H1 (cell line): ENCODE results near the gene KRT37. TPM values are rescaled to one million over a fixed set of nuclear protein-coding genes. Genes with fewer than 3 reads are reported as not detected.

Experiments used
- CTCF ChIA-PET: fragments of 300-600 bp; sonication (Branson Sonifier 250); formaldehyde crosslinking; loops from one replicate; lab custom pipeline; 2021; ENCODE audit not compliant: partially characterized antibody; lab: Charles Lee
- POLR2A ChIA-PET: fragments of 300-600 bp; sonication (Branson Sonifier 250); formaldehyde crosslinking; loops from one replicate; lab custom pipeline; 2021; ENCODE audit warnings: inconsistent platforms; ENCODE audit not compliant: partially characterized antibody; lab: Charles Lee
- DNase-seq, 2 experiments: peaks; one replicate each; pipeline versions ENCODE4 v3.0.0 to v3.0.0-alpha.2; 2010 to 2022; ENCODE audit warnings: low spot score in 2 of 2, low read depth in 1 of 2, mixed read lengths in 1 of 2
- FAIRE-seq: peaks from 2 replicates; lab custom pipeline; 2011; peaks lifted over from hg19 to GRCh38; lab: Jason Lieb, UNC
- H2AFZ ChIP-seq: 2 replicates; pipeline ENCODE4 v1.8.1; 2012; ENCODE audit warnings: low read length, inconsistent platforms
- H2AK5ac ChIP-seq: 2 replicates; pipeline ENCODE4 v1.6.1; 2013; ENCODE audit warnings: low read depth, low read length
- H2BK120ac ChIP-seq: replicated peaks from 2 replicates; pipeline ENCODE3; 2013; ENCODE audit warnings: low read depth, low read length, inconsistent platforms
- H2BK12ac ChIP-seq: 2 replicates; pipeline ENCODE4 v1.6.1; 2013; ENCODE audit warnings: low read depth, low read length
- H2BK15ac ChIP-seq: 2 replicates; pipeline ENCODE4 v1.6.1; 2013; ENCODE audit warnings: low read length
- H2BK20ac ChIP-seq: 2 replicates; pipeline ENCODE4 v1.6.1; 2013; ENCODE audit warnings: low read length
- H2BK5ac ChIP-seq: 2 replicates; pipeline ENCODE4 v1.6.1; 2013; ENCODE audit warnings: low read depth, low read length
- H3K14ac ChIP-seq: 2 replicates; pipeline ENCODE4 v1.6.1; 2013; ENCODE audit warnings: inconsistent platforms; ENCODE audit not compliant: insufficient read length
- H3K18ac ChIP-seq: 2 replicates; pipeline ENCODE4 v1.6.1; 2013; ENCODE audit warnings: low read length; ENCODE audit errors: extremely low read depth
- H3K23ac ChIP-seq: 2 replicates; pipeline ENCODE4 v1.6.1; 2013; ENCODE audit warnings: inconsistent platforms; ENCODE audit not compliant: insufficient read length
- H3K23me2 ChIP-seq: 2 replicates; pipeline ENCODE4 v1.6.1; 2013; ENCODE audit warnings: low read depth, low read length
- H3K27ac ChIP-seq: 2 replicates; pipeline ENCODE4 v1.6.1; 2011; ENCODE audit warnings: low read depth, low read length, inconsistent platforms
- H3K27me3 ChIP-seq, 4 experiments: replicated peaks in 1 of 4; 1 replicate in 1 of 4; 2 replicates in 3 of 4; pipeline versions ENCODE4 v1.6.1 to v1.8.1; 2011 to 2013; ENCODE audit warnings: low read length in 3 of 4, mild to moderate bottlenecking in 3 of 4, inconsistent platforms in 2 of 4, mixed read lengths in 2 of 4, moderate library complexity in 1 of 4; ENCODE audit not compliant: control insufficient read depth in 3 of 4, insufficient read depth in 3 of 4; ENCODE audit errors: extremely low read depth in 1 of 4
- H3K36me3 ChIP-seq, 4 experiments: 2 replicates each; pipeline versions ENCODE4 v1.6.1 to v1.8.1; 2011 to 2013; ENCODE audit warnings: mild to moderate bottlenecking in 4 of 4, low read length in 3 of 4, moderate library complexity in 2 of 4, control low read depth in 1 of 4, inconsistent platforms in 1 of 4; ENCODE audit not compliant: insufficient read depth in 4 of 4, control insufficient read depth in 2 of 4
- H3K4ac ChIP-seq: replicated peaks from 2 replicates; pipeline ENCODE3; 2013; ENCODE audit warnings: low read length, low read depth, mixed read lengths, inconsistent platforms; ENCODE audit not compliant: insufficient read length
- H3K4me1 ChIP-seq, 4 experiments: replicated peaks in 1 of 4; 1 replicate in 1 of 4; 2 replicates in 3 of 4; pipeline versions ENCODE4 v1.6.1 to v1.8.1; 2011 to 2013; ENCODE audit warnings: low read length in 3 of 4, inconsistent platforms in 2 of 4, mixed read lengths in 1 of 4; ENCODE audit not compliant: insufficient read depth in 4 of 4, control insufficient read depth in 3 of 4
- H3K4me2 ChIP-seq, 2 experiments: 2 replicates each; pipeline versions ENCODE4 v1.6.1 to v1.8.1; 2011 to 2013; ENCODE audit warnings: low read depth in 2 of 2, low read length in 2 of 2, control low read depth in 1 of 2, inconsistent platforms in 1 of 2, mild to moderate bottlenecking in 1 of 2; ENCODE audit not compliant: insufficient read depth in 1 of 2
- H3K4me3 ChIP-seq, 4 experiments: fragments of 200-600, 300-600 bp in 1 of 4; sonication (generic), shearing (Covaris generic), sonication (Bioruptor Twin) in 1 of 4; 2 replicates each; pipeline versions ENCODE4 v1.5.1 to v1.8.1; 2011 to 2016; ENCODE audit warnings: low read length in 4 of 4, low read depth in 3 of 4, control low read depth in 2 of 4, inconsistent platforms in 2 of 4, mild to moderate bottlenecking in 2 of 4, mixed read lengths in 1 of 4, moderate library complexity in 1 of 4; ENCODE audit not compliant: insufficient read depth in 2 of 4; ENCODE audit errors: extremely low read depth in 1 of 4
- H3K56ac ChIP-seq: replicated peaks from 2 replicates; pipeline ENCODE3; 2013; ENCODE audit warnings: low read depth, mild to moderate bottlenecking, mixed read lengths, low read length, inconsistent platforms; ENCODE audit not compliant: insufficient read length
- H3K79me1 ChIP-seq: 2 replicates; pipeline ENCODE4 v1.6.1; 2013; ENCODE audit warnings: low read depth, low read length, control low read depth
- H3K79me2 ChIP-seq, 2 experiments: 2 replicates each; pipeline versions ENCODE4 v1.6.1 to v1.8.1; 2012 to 2013; ENCODE audit warnings: low read length in 2 of 2, mild to moderate bottlenecking in 2 of 2, inconsistent platforms in 1 of 2; ENCODE audit not compliant: insufficient read depth in 2 of 2, control insufficient read depth in 1 of 2
- H3K9ac ChIP-seq, 4 experiments: replicated peaks in 1 of 4; 1 replicate in 1 of 4; 2 replicates in 3 of 4; pipeline versions ENCODE4 v1.6.1 to v1.8.1; 2011 to 2013; ENCODE audit warnings: low read depth in 3 of 4, low read length in 3 of 4, control low read depth in 2 of 4, mild to moderate bottlenecking in 2 of 4, moderate library complexity in 2 of 4, inconsistent platforms in 1 of 4; ENCODE audit errors: extremely low read depth in 1 of 4
- H3K9me3 ChIP-seq, 2 experiments: 2 replicates each; pipeline versions ENCODE4 v1.6.1 to v1.8.1; 2012 to 2013; ENCODE audit warnings: mild to moderate bottlenecking in 2 of 2, moderate library complexity in 2 of 2, control low read depth in 1 of 2, inconsistent platforms in 1 of 2, low read depth in 1 of 2, low read length in 1 of 2, mixed read lengths in 1 of 2; ENCODE audit not compliant: insufficient read depth in 2 of 2
- H4K20me1 ChIP-seq, 2 experiments: replicated peaks in 1 of 2; 2 replicates each; pipeline versions ENCODE3 to v1.8.1; 2011 to 2013; ENCODE audit warnings: inconsistent platforms in 2 of 2, low read length in 2 of 2, mild to moderate bottlenecking in 1 of 2; ENCODE audit not compliant: insufficient read depth in 2 of 2, control insufficient read depth in 1 of 2
- H4K5ac ChIP-seq: 2 replicates; pipeline ENCODE4 v1.6.1; 2013; ENCODE audit warnings: low read length, low read depth, mixed read lengths, inconsistent platforms; ENCODE audit not compliant: insufficient read length
- H4K8ac ChIP-seq: 2 replicates; pipeline ENCODE4 v1.8.0; 2013; ENCODE audit warnings: mild to moderate bottlenecking, moderate library complexity, low read length, inconsistent platforms; ENCODE audit not compliant: insufficient read depth; ENCODE audit errors: extremely low read depth
- H4K91ac ChIP-seq: replicated peaks from 2 replicates; pipeline ENCODE3; 2013; ENCODE audit warnings: low read length, mixed read lengths, inconsistent platforms; ENCODE audit not compliant: insufficient read length
- WGBS, 2 experiments: shearing (Covaris generic) in 1 of 2; methylation state at CpG; one replicate each; pipeline versions ENCODE4 v1.1.6 to v1.1.7; 2013 to 2015; ENCODE audit warnings: low lambda C conversion rate in 2 of 2, mixed read lengths in 2 of 2, inconsistent platforms in 1 of 2, low coverage in 1 of 2, missing lambda C conversion rate in 1 of 2; ENCODE audit not compliant: insufficient replicate concordance in 2 of 2, insufficient coverage in 1 of 2, insufficient read length in 1 of 2; ENCODE audit errors: extremely low coverage in 1 of 2, missing lambda C conversion rate in 1 of 2; 5-methylcytosine and 5-hydroxymethylcytosine counted together
- polyA plus RNA-seq, 7 experiments: library from polyadenylated mRNA; depleted of rRNA in 3 of 7; stranded (reverse) in 5 of 7; unstranded in 2 of 7; fragments of >200 nt in 5 of 7; fragments of 200-250 nt in 2 of 7; gene quantifications; 1 replicate in 5 of 7; 2 replicates in 1 of 7; 4 replicates in 1 of 7; pipeline versions ENCODE4 v1.2.1 to v1.2.3, GENCODE V29; 2011 to 2013; ENCODE audit warnings: missing spikeins in 2 of 7, mixed read lengths in 2 of 7
- total RNA-seq: library from RNA; stranded (reverse); fragmentation: NEBNext Ultra II Directional; extraction: Animal tissue kit (Norgen Biotek cat#: 25700); gene quantifications from 2 replicates; pipeline ENCODE4 v1.2.1, GENCODE V29; 2021

KRT37 gene
- total and polyA plus RNA-seq, 2 of the 8 experiments (the other 6 are each of a cell fraction or from before 2014, with no cell fraction given), result not detected

DNA sequence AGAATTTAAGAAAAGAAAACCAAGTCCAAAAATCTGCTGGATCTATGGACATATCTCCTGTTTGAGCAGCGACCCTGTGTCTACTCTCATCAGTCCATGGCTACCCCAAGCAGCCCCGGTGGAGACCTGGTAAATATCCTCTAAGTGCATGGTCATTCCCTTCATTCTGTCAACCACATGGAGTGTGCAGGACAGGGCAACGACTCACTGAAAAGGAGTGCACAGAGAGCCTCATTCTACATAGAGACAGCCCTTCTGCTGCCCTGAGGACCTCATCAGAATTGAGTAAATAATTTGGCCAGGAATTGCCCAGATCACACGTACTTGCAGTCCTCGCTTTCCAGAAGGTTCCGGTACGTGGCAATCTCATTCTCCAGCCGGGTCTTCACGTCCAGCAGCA, 13.4 kb upstream of the KRT37 start:
- Histone ChIP-seq H3K36me3 (no peaks in the 10 kb centered on the region), H3K9ac (no peak overlapping the region), H3K79me2 (no peaks in the 10 kb centered on the region), H3K4me3 (no peak overlapping the region), H3K14ac (no peak overlapping the region), H3K9me3 (no peaks in the 10 kb centered on the region; a peak in 1 of 4 replicates), H2AK5ac (no peak overlapping the region), H3K56ac (no peak overlapping the region), H4K20me1 (no peaks in the 10 kb centered on the region), H2BK12ac (no peak overlapping the region), H3K23me2 (no peaks in the 10 kb centered on the region), H3K4me1 (no peaks in the 10 kb centered on the region), H3K18ac (no peak overlapping the region), H2BK20ac (no peak overlapping the region), H3K23ac (no peak overlapping the region), H4K8ac (no peak overlapping the region), H2BK5ac (no peak overlapping the region), H3K79me1 (no peaks in the 10 kb centered on the region), H2BK15ac (no peak overlapping the region), H3K4ac (no peak overlapping the region), H4K91ac (no peak overlapping the region), H3K27ac (no peak overlapping the region), H2AFZ (no peak overlapping the region), H4K5ac (no peak overlapping the region), H3K27me3 (no peaks in the 10 kb centered on the region), H2BK120ac (no peak overlapping the region), H3K4me2 (no peak overlapping the region)
- POLR2A ChIA-PET, result no interaction called here
- FAIRE-seq, result no peak
- DNase-seq, result no peak
- CTCF ChIA-PET, result interaction anchor here (1.2 kb wide), 1 partner anchor 20 kb away, joined by 3 read pairs; no protein-coding TSS in a partner anchor
- 91% methylated on average over 9 of the region's 9 CpGs; no CpG with 5 or more reads in 1 of the 2 experiments for WGBS, 2 experiments
